NOMO-1 treated with DMSO at 0.1 percent for 48 hours (cell line): ENCODE measurements around the gene DACH1.
"Not testable (repeated sequence)": the region's sequence is repeated elsewhere in the genome, so short reads cannot be mapped to it uniquely, and the experiment has no call there.

Experiments
- DNase-seq: peaks from one replicate; lab custom pipeline; 2025; ENCODE audit not compliant: unreplicated experiment; lab: John Stamatoyannopoulos, UW

The DACH1 gene

DNA sequence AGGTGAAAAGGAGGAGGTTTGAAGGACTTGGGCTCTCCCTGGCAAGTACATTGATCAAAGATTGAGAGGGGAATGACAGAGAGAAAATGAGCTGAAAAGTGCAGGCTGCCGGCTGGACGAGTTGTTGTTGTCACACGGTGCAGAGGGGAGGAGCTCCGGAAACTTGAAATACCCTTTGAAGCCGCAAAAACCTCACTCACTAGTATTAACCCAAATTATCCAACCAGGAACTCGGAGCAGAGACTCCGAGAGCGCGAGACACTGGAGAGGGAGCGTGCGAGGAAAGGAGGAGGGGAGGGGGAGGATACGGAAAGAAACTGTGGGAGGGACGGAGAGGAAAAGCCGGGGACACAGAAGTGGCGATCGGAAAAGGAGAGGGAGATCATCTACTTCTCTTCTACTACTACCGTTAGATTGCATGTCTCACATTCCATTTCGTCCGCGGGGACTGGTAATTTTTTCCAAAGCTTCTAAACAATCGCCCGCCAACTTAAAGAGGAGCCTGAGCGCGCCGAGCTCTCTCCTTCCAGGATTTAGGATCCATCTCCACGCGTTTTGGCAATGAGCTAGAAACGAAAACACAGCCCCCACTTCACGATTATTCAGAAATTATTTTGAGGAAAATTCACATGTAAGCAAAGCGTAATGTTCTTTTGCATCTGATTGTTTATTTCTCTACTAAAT is at the start of gene DACH1:
Gene DACH1, minus strand, starts transcription at position 74 of the 684 bp plus-strand sequence.
- peak; percentile 95 for DNase-seq

DNA sequence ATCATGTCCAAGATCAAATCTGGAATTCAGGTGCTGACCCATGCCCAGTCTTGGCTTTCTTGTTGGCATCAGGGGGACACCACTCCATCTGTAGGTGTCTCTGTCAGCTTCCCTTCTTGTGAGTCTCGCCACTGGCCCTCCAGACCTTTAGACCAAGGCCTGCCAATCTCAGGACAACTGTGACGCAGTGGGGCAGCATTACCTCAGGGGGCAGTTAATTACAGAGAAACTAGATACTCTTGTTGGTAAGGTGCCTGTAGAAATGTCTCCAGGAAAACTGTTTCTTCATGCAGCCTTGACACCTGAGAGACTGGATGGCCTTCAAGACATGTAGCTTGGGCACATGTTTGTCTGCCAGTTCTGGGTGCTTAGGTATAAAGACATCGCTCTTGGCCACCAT is 46.7 kb upstream of the DACH1 start:
- DNase-seq = no peak

GRCh38 chr13:71912524-71912923 is 45.5 kb upstream of the DACH1 start:
- no peak for DNase-seq

DNA sequence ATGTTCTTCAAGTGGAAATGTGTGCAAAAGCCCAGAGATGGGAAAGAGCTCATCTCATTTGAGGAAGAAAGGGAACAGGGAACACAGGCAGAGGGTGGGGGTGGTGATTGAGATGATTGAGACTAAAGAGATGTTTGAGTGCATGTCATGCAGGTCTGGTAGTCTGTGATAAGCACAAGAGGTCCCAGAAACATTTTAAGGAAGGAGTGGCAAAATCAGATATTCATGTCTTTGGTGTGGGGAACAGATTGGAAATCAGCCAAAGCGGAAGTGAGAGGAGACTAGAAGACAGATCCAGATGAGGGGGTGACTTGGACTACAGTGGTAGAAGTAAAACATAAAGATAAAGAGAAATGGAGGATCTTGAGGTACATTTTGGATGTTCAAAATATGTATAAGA is 39.4 kb upstream of the DACH1 start:
- DNase-seq = no peak

- DNase-seq = no peak
These were observed 35.7 kb upstream of the DACH1 start for GRCh38 chr13:71902676-71903075.

- DNase-seq = not testable (repeated sequence)
These were observed 26.5 kb upstream of the DACH1 start for GRCh38 chr13:71893506-71893905.

DNA sequence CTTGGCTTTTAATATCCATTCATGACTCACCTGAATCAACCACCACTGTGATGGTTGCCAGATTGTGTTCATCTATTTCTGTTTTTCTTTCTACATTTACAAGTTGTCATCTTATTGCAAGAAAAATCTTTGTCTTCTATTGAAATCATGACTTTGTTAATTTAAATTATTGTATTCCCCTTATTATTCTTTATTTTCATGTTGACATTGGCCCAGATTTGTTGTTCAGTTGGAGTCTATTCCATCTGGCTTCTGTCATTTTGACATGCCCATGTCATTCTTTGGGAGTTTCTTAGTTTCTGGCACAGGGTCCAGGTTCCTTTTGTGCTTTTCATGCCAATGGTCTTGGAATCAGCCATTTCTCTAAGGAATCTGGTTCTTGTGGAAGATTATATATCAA is 19.9 kb upstream of the DACH1 start:
- DNase-seq = no peak

DNA sequence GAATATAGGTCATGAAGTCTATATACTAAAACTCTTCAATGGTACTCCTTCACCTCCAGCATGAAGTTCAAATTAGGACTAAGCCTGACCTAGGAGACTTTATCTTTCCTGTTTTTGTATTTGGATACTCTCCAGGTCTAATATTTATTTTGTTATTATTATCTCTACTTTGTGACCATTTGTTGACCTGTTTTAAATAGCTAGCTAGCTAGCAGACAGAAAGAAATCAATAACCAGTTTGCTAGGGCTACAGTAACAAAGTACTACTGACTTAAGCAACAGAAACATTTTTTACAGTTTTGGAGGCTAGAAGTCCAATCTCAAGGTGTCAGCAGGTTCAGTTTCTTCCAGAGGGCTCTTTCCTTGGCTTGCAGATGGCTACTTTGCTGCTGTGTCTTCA is 15.1 kb upstream of the DACH1 start:
- no peak for DNase-seq

DNA sequence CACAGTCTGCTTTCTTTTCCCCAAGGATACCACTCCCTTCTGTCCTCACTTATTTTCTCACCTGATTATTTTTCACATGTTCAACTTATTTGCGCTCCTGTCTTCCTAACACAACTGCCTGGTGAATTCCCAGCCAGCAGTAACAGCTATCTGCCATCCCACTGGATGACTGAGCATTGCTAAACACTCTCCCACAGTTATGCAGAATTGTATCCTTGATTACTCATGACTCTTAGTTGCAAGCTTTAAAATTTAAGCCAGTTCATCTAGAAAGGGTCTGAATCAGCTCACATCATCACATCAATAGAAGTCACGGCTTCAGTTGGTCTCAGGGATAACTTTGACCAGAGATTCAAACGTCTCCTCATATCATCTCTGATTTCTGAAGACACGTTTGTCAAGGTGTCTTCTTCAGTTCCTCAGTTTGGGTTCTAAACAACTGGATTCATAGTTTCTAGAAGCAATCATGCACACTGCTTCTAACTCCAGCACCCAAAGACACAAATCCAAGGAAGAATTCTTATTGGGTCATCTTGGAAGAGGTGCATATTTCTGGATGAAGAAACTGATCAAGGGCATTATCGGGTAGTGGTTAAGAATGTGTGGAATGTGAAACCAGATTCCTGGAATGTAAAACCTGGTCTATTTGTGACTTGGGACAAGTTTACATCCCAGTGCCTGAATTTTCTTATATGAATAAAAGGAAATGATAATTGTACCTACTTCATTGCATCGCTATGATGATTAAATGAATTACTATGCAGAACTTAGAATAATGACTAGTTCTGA is 13.9 kb upstream of the DACH1 start:
- DNase-seq = no peak

DNA sequence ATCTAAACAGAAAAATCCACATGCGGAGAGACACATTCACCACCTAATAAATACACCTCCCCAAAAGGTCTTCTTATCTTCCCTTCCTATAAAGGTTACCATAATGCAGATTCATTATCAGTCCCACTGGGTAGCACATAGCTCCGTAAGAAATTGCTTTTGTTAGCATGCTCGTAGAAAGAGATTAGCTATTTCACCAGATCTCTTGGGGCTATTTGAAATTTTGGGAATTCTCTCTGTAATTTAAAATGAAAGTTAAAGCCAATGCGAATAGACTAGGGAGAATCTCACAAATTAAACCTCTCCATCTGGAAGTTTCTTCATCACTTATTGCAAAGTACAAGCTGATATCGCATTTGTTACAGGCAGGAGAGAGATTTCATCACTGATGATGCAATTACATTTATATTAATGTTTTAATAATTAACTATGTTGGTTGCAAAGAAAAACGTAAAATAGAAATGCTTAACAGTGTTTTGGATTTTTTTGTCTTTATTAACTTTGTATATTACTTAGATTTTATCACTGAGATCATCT is 12.9 kb upstream of the DACH1 start:
- no peak for DNase-seq

GRCh38 chr13:71879129-71879535 is 12.1 kb upstream of the DACH1 start:
- peak; percentile 83 for DNase-seq

GRCh38 chr13:71877256-71877653 is 10.3 kb upstream of the DACH1 start:
- no peak for DNase-seq

GRCh38 chr13:71876648-71877255 is 9.7 kb upstream of the DACH1 start:
- no peak for DNase-seq

DNA sequence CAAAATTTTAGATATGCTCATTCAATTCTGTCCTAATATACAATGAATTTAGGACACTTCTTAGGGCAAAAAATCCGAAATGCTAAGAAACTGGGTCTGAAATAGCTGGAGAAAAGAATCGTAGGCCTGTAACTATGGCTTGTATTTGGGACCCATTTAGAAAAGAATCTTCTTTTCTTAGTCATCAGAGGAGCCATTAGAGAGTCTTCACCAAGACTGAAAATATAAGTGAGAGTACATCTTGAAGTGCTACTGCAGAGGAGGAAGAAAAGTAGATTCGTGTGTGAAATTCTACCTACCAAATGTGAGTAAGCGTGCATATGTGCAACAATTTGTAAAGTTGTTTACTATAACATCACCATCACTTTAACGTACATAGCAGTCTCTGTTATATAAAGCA is 8.8 kb upstream of the DACH1 start:
- DNase-seq = no peak

DNA sequence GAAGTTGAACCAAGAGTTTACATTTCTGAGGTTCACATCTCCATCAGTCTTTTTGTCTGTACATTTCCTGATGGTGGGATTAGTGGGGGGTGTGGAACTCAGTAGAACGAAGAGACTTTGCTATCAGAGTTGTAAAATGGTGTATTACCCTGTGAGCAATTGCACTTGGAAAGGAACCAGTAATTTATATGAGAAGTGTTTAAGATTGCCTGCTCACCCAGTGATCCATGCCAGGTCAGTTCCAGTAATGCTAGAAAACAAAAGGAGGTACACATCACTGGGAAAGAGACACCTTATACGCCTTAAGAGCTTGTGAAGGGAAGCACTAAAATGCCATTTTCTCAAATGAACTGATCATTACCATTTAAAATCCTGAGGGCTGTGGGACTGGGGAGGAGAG is 7.5 kb upstream of the DACH1 start:
- DNase-seq = no peak

DNA sequence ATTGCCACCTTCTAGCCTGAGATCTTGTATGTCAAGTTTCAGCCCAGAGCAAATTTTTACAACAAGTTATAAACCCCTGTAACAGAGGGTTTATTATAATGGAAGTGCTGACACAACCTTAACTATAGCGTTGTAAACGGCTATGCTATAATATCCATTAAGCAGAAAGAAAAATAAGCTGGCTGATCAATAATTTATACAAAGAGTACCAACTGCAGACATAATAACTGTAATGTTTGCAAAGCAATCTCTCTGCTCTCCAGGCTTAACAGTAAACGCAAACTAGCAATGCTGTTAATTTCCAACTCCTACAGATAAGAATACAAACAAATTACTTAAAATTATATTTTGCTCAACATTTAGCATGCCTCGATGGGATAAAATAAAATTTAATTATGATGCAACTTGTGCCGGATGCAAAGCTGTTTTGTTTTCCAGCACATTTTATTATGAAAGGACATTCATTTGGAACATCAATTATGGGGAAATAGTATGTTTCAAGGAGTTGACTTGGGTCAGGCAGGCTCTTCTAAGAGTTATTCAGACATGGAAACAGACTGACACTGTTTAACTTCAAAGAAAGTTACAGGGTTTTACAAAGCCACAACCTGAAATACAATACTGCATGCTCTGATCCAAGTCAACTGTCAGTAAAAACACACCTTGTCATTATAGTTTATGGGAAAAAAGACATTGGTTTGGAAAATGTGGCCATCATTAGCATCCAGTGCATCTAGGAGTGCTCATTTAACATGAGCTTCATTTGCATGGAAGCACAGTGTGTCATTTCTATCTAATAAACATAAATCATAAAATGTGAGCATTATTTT is 6.6 kb upstream of the DACH1 start:
- DNase-seq = no peak

DNA sequence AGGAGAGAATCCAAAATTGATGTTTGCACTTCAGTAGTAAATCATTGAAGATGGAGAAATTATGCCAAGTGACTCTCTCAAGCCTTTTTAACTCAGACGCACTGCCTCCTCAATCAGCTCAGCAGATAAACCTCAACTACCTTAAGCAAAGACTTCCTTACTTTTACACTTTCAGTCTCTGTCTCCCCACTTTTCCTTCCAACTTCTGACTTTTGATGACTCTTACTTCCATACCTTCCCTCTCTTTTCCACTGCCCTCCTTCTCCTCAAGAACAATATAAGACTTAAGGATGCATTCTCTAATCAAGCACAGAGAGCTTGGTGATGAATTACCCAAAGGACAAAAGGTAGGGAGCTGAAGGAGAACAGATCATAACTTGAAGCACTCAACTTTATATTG is 4.8 kb upstream of the DACH1 start:
- DNase-seq = no peak

GRCh38 chr13:71871176-71871754 is 4.3 kb upstream of the DACH1 start:
- no peak for DNase-seq

DNA sequence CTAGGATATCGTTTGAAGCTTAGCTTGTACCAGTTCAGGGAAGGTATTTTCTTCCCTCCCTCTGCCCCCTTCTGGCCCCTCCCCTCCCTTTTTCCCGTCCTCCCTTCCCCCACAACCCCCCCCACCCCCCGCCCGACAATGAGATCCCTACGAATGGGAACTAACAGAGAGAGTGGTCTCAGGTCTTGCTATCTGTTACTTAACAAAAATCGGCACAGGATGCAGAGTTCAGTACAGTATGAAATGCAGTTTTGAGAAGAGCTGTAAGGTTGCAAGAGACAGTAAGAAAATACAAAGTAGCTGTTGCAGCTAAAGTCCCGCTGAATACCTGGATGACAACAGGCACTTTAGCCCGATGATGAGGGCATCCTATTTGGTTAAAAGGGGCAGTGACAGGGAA is 3.1 kb upstream of the DACH1 start:
- DNase-seq = no peak

GRCh38 chr13:71869274-71869673 is 2.3 kb upstream of the DACH1 start:
- DNase-seq = no peak
